ENCODE measurements around the gene MRPS26. TPM values are rescaled to one million over a fixed set of nuclear protein-coding genes. Genes with fewer than 3 reads are reported as not detected.

The MRPS26 gene
- total and polyA plus RNA-seq, 2 of the 13 experiments (the other 11 are each of a cell fraction or from before 2014, with no cell fraction given), result 89.8 to 187 TPM

DNA sequence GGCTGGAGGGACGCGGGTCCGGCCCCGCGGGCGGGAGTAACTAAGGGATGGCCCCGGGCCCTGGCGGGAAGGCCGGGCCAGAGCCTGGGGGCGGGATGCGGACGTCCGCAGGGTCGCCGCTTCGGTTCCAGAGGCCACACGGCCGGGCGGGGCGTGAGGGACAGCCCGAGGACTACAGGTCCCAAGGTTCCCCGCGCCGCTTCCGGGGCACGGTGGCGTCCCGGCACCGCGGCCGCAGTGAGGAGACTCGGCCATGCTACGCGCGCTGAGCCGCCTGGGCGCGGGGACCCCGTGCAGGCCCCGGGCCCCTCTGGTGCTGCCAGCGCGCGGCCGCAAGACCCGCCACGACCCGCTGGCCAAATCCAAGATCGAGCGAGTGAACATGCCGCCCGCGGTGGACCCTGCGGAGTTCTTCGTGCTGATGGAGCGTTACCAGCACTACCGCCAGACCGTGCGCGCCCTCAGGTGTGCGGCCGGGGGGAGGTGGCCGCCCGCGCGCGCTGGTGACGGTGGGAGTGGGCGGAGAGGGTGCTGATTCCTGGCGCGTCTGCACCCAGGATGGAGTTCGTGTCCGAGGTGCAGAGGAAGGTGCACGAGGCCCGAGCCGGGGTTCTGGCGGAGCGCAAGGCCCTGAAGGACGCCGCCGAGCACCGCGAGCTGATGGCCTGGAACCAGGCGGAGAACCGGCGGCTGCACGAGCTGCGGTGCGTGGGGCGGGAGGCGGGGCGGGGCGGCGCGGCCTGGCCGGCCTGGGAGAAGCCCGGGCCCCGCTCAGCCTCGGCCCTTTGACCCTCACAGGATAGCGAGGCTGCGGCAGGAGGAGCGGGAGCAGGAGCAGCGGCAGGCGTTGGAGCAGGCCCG, at the start of gene MRPS26 (continued):
- TF ChIP-seq BRD4 (CRISPR knock-in tag; IDR thresholded peaks at IDR 0.05), result peak; percentile 39; the same call in 1 of the 2 replicates
- TF ChIP-seq PCBP2 (optimal IDR thresholded peaks at IDR 0.05; ENCODE audit: low read depth, low read length, poor library complexity, severe bottlenecking), result no peak
- TF ChIP-seq RCOR2 (CRISPR knock-in tag; IDR thresholded peaks at IDR 0.05), result no peak
- TF ChIP-seq ZNF850 (CRISPR knock-in tag; conservative IDR thresholded peaks at IDR 0.05), result no peak
- TF ChIP-seq ZNF891 (CRISPR knock-in tag; IDR thresholded peaks at IDR 0.05), result peak; percentile 88
- TF ChIP-seq GFI1 (CRISPR knock-in tag; IDR thresholded peaks at IDR 0.05; ENCODE audit: borderline replicate concordance), result peak; percentile 71; the same call in 1 of the 2 replicates
- TF ChIP-seq HHEX (CRISPR knock-in tag; IDR thresholded peaks at IDR 0.05), result no peak
- TF ChIP-seq PPARG (CRISPR knock-in tag; conservative IDR thresholded peaks at IDR 0.05), result peak; percentile 46
- TF ChIP-seq TBX3 (IDR thresholded peaks at IDR 0.05; ENCODE audit: borderline replicate concordance), result 0 out of 2 replicates have a peak, but pooled peaks have one; percentile 47
- TF ChIP-seq, protein P1, sequence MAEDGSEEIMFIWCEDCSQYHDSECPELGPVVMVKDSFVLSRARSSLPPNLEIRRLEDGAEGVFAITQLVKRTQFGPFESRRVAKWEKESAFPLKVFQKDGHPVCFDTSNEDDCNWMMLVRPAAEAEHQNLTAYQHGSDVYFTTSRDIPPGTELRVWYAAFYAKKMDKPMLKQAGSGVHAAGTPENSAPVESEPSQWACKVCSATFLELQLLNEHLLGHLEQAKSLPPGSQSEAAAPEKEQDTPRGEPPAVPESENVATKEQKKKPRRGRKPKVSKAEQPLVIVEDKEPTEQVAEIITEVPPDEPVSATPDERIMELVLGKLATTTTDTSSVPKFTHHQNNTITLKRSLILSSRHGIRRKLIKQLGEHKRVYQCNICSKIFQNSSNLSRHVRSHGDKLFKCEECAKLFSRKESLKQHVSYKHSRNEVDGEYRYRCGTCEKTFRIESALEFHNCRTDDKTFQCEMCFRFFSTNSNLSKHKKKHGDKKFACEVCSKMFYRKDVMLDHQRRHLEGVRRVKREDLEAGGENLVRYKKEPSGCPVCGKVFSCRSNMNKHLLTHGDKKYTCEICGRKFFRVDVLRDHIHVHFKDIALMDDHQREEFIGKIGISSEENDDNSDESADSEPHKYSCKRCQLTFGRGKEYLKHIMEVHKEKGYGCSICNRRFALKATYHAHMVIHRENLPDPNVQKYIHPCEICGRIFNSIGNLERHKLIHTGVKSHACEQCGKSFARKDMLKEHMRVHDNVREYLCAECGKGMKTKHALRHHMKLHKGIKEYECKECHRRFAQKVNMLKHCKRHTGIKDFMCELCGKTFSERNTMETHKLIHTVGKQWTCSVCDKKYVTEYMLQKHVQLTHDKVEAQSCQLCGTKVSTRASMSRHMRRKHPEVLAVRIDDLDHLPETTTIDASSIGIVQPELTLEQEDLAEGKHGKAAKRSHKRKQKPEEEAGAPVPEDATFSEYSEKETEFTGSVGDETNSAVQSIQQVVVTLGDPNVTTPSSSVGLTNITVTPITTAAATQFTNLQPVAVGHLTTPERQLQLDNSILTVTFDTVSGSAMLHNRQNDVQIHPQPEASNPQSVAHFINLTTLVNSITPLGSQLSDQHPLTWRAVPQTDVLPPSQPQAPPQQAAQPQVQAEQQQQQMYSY (CRISPR knock-in tag; IDR thresholded peaks at IDR 0.05), result peak; percentile 14; the same call in 1 of the 2 replicates
- TF ChIP-seq ZNF564 (CRISPR knock-in tag; IDR thresholded peaks at IDR 0.05), result peak; percentile 90
- peak; percentile 93 for TF ChIP-seq ETV5 (CRISPR knock-in tag; IDR thresholded peaks at IDR 0.05; ENCODE audit: borderline replicate concordance)
- TF ChIP-seq JDP2 (CRISPR knock-in tag; IDR thresholded peaks at IDR 0.05; ENCODE audit: borderline replicate concordance), result peak; percentile 82; the same call in 1 of the 2 replicates
- no peak for TF ChIP-seq TCF7L2 (IDR thresholded peaks at IDR 0.05; ENCODE audit: low read depth, low read length)
- TF ChIP-seq ARNT2 (CRISPR knock-in tag; IDR thresholded peaks at IDR 0.05; ENCODE audit: low read depth), result peak; percentile 96
- TF ChIP-seq PRMT3 (CRISPR knock-in tag; IDR thresholded peaks at IDR 0.05; ENCODE audit: borderline replicate concordance, low read depth), result 0 out of 2 replicates have a peak, but pooled peaks have one; percentile 77
- TF ChIP-seq, protein P2, sequence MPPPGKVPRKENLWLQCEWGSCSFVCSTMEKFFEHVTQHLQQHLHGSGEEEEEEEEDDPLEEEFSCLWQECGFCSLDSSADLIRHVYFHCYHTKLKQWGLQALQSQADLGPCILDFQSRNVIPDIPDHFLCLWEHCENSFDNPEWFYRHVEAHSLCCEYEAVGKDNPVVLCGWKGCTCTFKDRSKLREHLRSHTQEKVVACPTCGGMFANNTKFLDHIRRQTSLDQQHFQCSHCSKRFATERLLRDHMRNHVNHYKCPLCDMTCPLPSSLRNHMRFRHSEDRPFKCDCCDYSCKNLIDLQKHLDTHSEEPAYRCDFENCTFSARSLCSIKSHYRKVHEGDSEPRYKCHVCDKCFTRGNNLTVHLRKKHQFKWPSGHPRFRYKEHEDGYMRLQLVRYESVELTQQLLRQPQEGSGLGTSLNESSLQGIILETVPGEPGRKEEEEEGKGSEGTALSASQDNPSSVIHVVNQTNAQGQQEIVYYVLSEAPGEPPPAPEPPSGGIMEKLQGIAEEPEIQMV (CRISPR knock-in tag; IDR thresholded peaks at IDR 0.05; ENCODE audit: low read depth), result peak; percentile 98
- peak; percentile 79 for TF ChIP-seq U2AF1 (optimal IDR thresholded peaks at IDR 0.05; ENCODE audit: low read depth, low read length)
- peak; percentile 51 for TF ChIP-seq SKI (IDR thresholded peaks at IDR 0.05; ENCODE audit: partially characterized antibody)
- TF ChIP-seq KLF12 (CRISPR knock-in tag; IDR thresholded peaks at IDR 0.05; ENCODE audit: borderline replicate concordance), result peak; percentile 72; the same call in 1 of the 2 replicates
- peak in 1 of 2 experiments; percentile 7; a peak in 2 of 4 replicates for TF ChIP-seq NR2F1 (CRISPR knock-in tag; IDR thresholded peaks at IDR 0.05)
- TF ChIP-seq, protein P3, sequence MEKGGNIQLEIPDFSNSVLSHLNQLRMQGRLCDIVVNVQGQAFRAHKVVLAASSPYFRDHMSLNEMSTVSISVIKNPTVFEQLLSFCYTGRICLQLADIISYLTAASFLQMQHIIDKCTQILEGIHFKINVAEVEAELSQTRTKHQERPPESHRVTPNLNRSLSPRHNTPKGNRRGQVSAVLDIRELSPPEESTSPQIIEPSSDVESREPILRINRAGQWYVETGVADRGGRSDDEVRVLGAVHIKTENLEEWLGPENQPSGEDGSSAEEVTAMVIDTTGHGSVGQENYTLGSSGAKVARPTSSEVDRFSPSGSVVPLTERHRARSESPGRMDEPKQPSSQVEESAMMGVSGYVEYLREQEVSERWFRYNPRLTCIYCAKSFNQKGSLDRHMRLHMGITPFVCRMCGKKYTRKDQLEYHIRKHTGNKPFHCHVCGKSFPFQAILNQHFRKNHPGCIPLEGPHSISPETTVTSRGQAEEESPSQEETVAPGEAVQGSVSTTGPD (CRISPR knock-in tag; IDR thresholded peaks at IDR 0.05), result no peak
- TF ChIP-seq ZNF598 (CRISPR knock-in tag; IDR thresholded peaks at IDR 0.05; ENCODE audit: borderline replicate concordance), result peak; percentile 98
